ENCODE measurements around the gene PLA2G15.

PLA2G15 gene

DNA sequence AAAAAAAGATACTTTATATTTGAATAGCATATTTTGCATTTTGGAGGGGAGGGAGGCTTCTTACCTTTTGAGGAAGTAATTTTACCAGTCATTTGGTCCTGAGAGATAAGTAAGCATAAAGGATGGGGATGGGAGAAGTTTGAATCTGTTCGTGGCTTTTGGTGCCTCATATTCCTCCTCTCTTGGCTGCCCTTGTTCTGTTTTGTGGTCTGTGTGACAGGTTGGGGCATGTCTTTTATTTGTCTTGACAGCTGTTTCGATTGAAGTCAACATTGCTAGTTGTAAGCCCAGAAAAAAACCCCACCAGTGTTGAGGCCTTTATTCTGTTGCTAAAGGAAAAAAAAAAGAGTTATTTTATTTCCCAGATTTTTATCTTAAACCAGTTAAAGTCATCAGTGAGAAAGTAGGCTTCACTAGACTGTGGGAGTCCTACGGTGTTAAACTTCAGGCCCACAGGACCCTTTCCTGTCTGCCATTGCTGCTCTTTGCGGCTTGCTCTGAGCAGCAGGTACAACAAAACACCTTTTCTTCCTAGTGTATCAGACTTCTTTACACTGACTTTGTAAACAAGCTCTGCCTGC, 30.5 kb downstream of the PLA2G15 start:
- H3K9me2 ChIP-seq (replicated peaks; ENCODE audit: control insufficient read depth, low read length): no peaks in the 10 kb centered on the region
- peak overlapping the region; percentile 57 for H3K27ac ChIP-seq (ENCODE audit: low read depth, low read length)
- H3K4me3 ChIP-seq (ENCODE audit: low read length): no peak overlapping the region
- H3K4me2 ChIP-seq (ENCODE audit: low read length): peak overlapping the region; percentile 39
- peaks cover 64% of the 10 kb centered on the region for H3K4me1 ChIP-seq (ENCODE audit: control insufficient read depth, low read length)
- H3K9me3 ChIP-seq (ENCODE audit: control insufficient read depth, insufficient read depth, low read length): no peaks in the 10 kb centered on the region
- H3K27me3 ChIP-seq (ENCODE audit: control insufficient read depth, low read length): no peaks in the 10 kb centered on the region
- peaks cover 59% of the 10 kb centered on the region for H3K36me3 ChIP-seq (ENCODE audit: control insufficient read depth, low read length)
- H3F3A ChIP-seq (ENCODE audit: control insufficient read depth, insufficient read depth): peaks cover 11% of the 10 kb centered on the region; the same call in 1 of the 2 replicates
- no peaks in the 10 kb centered on the region for H4K20me1 ChIP-seq (ENCODE audit: control insufficient read depth, insufficient read depth, low read depth, low read length)
- TF ChIP-seq EZH2phosphoT487 (IDR thresholded peaks at IDR 0.05; ENCODE audit: borderline replicate concordance, low read length): no peak
- TF ChIP-seq, protein P1, sequence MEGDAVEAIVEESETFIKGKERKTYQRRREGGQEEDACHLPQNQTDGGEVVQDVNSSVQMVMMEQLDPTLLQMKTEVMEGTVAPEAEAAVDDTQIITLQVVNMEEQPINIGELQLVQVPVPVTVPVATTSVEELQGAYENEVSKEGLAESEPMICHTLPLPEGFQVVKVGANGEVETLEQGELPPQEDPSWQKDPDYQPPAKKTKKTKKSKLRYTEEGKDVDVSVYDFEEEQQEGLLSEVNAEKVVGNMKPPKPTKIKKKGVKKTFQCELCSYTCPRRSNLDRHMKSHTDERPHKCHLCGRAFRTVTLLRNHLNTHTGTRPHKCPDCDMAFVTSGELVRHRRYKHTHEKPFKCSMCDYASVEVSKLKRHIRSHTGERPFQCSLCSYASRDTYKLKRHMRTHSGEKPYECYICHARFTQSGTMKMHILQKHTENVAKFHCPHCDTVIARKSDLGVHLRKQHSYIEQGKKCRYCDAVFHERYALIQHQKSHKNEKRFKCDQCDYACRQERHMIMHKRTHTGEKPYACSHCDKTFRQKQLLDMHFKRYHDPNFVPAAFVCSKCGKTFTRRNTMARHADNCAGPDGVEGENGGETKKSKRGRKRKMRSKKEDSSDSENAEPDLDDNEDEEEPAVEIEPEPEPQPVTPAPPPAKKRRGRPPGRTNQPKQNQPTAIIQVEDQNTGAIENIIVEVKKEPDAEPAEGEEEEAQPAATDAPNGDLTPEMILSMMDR (IDR thresholded peaks at IDR 0.05; ENCODE audit: low read depth, low read length, poor library complexity, severe bottlenecking): no peak
- peaks cover 74% of the 10 kb centered on the region for H3K79me2 ChIP-seq (ENCODE audit: control insufficient read depth, low read length)

DNA sequence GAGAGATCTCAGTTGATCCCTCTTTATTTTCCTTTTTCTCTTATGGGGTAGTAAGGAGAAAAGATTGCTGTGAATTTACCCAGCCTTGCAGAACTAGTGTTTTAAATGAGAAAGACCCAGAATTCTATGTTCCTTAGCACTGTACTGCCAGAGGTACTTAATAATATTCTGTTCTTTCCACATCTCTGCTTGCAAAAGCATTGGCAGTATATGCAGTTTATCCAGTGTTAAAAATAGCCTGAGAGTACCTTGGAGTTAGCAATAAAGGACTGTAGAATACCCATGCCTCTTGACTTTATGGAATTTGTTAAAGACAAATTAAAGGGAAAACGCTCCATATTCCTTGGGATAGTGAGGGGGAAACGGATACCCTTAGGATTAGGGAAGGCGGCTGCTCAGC, 31.1 kb downstream of the PLA2G15 start:
- H3K9me2 ChIP-seq (replicated peaks; ENCODE audit: control insufficient read depth, low read length): no peaks in the 10 kb centered on the region
- peak overlapping the region; percentile 39; the same call in 1 of the 2 replicates for H3K4me2 ChIP-seq (ENCODE audit: low read length)
- no peaks in the 10 kb centered on the region for H3K9me3 ChIP-seq (ENCODE audit: control insufficient read depth, insufficient read depth, low read length)
- H3K4me3 ChIP-seq (ENCODE audit: low read length): no peak overlapping the region
- peaks cover 11% of the 10 kb centered on the region; the same call in 1 of the 2 replicates for H3F3A ChIP-seq (ENCODE audit: control insufficient read depth, insufficient read depth)
- no peaks in the 10 kb centered on the region for H3K27me3 ChIP-seq (ENCODE audit: control insufficient read depth, low read length)
- TF ChIP-seq EZH2phosphoT487 (IDR thresholded peaks at IDR 0.05; ENCODE audit: borderline replicate concordance, low read length): no peak
- TF ChIP-seq, protein P1 (IDR thresholded peaks at IDR 0.05; ENCODE audit: low read depth, low read length, poor library complexity, severe bottlenecking): no peak
- no peaks in the 10 kb centered on the region for H4K20me1 ChIP-seq (ENCODE audit: control insufficient read depth, insufficient read depth, low read depth, low read length)
- H3K79me2 ChIP-seq (ENCODE audit: control insufficient read depth, low read length): peaks cover 74% of the 10 kb centered on the region
- H3K4me1 ChIP-seq (ENCODE audit: control insufficient read depth, low read length): peaks cover 68% of the 10 kb centered on the region
- peaks cover 58% of the 10 kb centered on the region for H3K36me3 ChIP-seq (ENCODE audit: control insufficient read depth, low read length)
- H3K27ac ChIP-seq (ENCODE audit: low read depth, low read length): peak overlapping the region; percentile 57

- no peaks in the 10 kb centered on the region for H3K9me2 ChIP-seq (replicated peaks; ENCODE audit: control insufficient read depth, low read length)
- H3K9me3 ChIP-seq (ENCODE audit: control insufficient read depth, insufficient read depth, low read length): no peaks in the 10 kb centered on the region
- peaks cover 32% of the 10 kb centered on the region for H3F3A ChIP-seq (ENCODE audit: control insufficient read depth, insufficient read depth)
- peak overlapping the region; percentile 82 for H3K4me2 ChIP-seq (ENCODE audit: low read length)
- TF ChIP-seq, protein P1 (IDR thresholded peaks at IDR 0.05; ENCODE audit: low read depth, low read length, poor library complexity, severe bottlenecking): no peak
- TF ChIP-seq EZH2phosphoT487 (IDR thresholded peaks at IDR 0.05; ENCODE audit: borderline replicate concordance, low read length): no peak
- peaks cover 68% of the 10 kb centered on the region for H3K4me1 ChIP-seq (ENCODE audit: control insufficient read depth, low read length)
- peaks cover 66% of the 10 kb centered on the region for H3K79me2 ChIP-seq (ENCODE audit: control insufficient read depth, low read length)
- no peaks in the 10 kb centered on the region for H4K20me1 ChIP-seq (ENCODE audit: control insufficient read depth, insufficient read depth, low read depth, low read length)
- H3K36me3 ChIP-seq (ENCODE audit: control insufficient read depth, low read length): peaks cover 57% of the 10 kb centered on the region
- H3K27ac ChIP-seq (ENCODE audit: low read depth, low read length): peak overlapping the region; percentile 93
- peak overlapping the region; percentile 22 for H3K4me3 ChIP-seq (ENCODE audit: low read length)
- H3K27me3 ChIP-seq (ENCODE audit: control insufficient read depth, low read length): no peaks in the 10 kb centered on the region
Measured at GRCh38 chr16:68279726-68280558, 34.8 kb downstream of the PLA2G15 start.
